Neural progenitor cell (in vitro differentiated cells): ENCODE results near the gene CLTB. TPM values are rescaled to one million over a fixed set of nuclear protein-coding genes. Genes with fewer than 3 reads are reported as not detected.

Source experiments
- DNase-seq: peaks from one replicate; pipeline ENCODE4 v3.0.0-alpha.2; 2016; ENCODE audit warnings: low spot score
- H2AFZ ChIP-seq: fragments of 200-600 bp; sonication (generic); replicated peaks from 2 replicates; pipeline ENCODE4 v1.6.1; 2016; ENCODE audit warnings: antibody characterized with exemption
- H3F3A ChIP-seq: fragments of 200-600 bp; sonication (generic); 2 replicates; pipeline ENCODE4 v1.6.1; 2016; ENCODE audit warnings: antibody characterized with exemption, low read depth
- H3K27ac ChIP-seq: fragments of 200-600 bp; sonication (generic); 2 replicates; pipeline ENCODE4 v1.5.1; 2016; ENCODE audit warnings: mild to moderate bottlenecking
- H3K27me3 ChIP-seq: fragments of 200-600 bp; sonication (generic); 2 replicates; pipeline ENCODE4 v1.6.1; 2016; ENCODE audit warnings: mild to moderate bottlenecking, moderate library complexity
- H3K36me3 ChIP-seq: fragments of 200-600 bp; sonication (generic); 2 replicates; pipeline ENCODE4 v1.5.1; 2016
- H3K4me1 ChIP-seq: fragments of 200-600 bp; sonication (generic); 2 replicates; pipeline ENCODE4 v1.6.1; 2016; ENCODE audit warnings: mixed run types
- H3K4me2 ChIP-seq: fragments of 200-600 bp; sonication (generic); 2 replicates; pipeline ENCODE4 v1.6.1; 2016
- H3K4me3 ChIP-seq: fragments of 200-600 bp; sonication (generic); 2 replicates; pipeline ENCODE4 v1.5.1; 2016
- H3K79me2 ChIP-seq: fragments of 200-600 bp; sonication (generic); 2 replicates; pipeline ENCODE4 v1.6.1; 2016; ENCODE audit warnings: low read depth
- H3K9ac ChIP-seq: fragments of 200-600 bp; sonication (generic); 2 replicates; pipeline ENCODE4 v1.6.1; 2016
- H3K9me3 ChIP-seq: fragments of 200-600 bp; sonication (generic); 2 replicates; pipeline ENCODE4 v1.5.1; 2016; ENCODE audit warnings: low read depth
- H4K20me1 ChIP-seq: fragments of 200-600 bp; sonication (generic); 2 replicates; pipeline ENCODE4 v1.6.1; 2016; ENCODE audit warnings: low read depth
- H3K27ac Mint-ChIP-seq: 3 replicates; pipeline ENCODE4 v1.8.0; 2021; ENCODE audit warnings: mixed read lengths
- H3K27me3 Mint-ChIP-seq: 2 replicates; pipeline ENCODE4 v1.8.0; 2022; ENCODE audit warnings: low read depth, mild to moderate bottlenecking, inconsistent platforms, moderate library complexity, mixed read lengths; ENCODE audit not compliant: insufficient read depth
- H3K36me3 Mint-ChIP-seq: 3 replicates; pipeline ENCODE4 v1.8.0; 2021; ENCODE audit warnings: mixed read lengths
- H3K4me1 Mint-ChIP-seq: 3 replicates; pipeline ENCODE4 v1.8.0; 2021; ENCODE audit warnings: mixed read lengths
- H3K4me3 Mint-ChIP-seq: 3 replicates; pipeline ENCODE4 v1.8.0; 2021; ENCODE audit warnings: mild to moderate bottlenecking, moderate library complexity, mixed read lengths
- H3K9me3 Mint-ChIP-seq: 3 replicates; pipeline ENCODE4 v1.8.0; 2020; ENCODE audit warnings: mixed read lengths
- CTCF ChIP-seq: fragments of 200-600 bp; sonication (generic); IDR thresholded peaks from 2 replicates; pipeline ENCODE4 v1.5.1; 2017; ENCODE audit warnings: antibody characterized with exemption, mild to moderate bottlenecking
- EZH2 ChIP-seq: fragments of 200-600 bp; sonication (generic); IDR thresholded peaks from 2 replicates; pipeline ENCODE4 v1.6.1; 2017; ENCODE audit warnings: antibody characterized with exemption, mild to moderate bottlenecking, moderate library complexity
- EZH2phosphoT487 ChIP-seq: fragments of 200-600 bp; sonication (generic); IDR thresholded peaks from 2 replicates; pipeline ENCODE4 v1.6.1; 2017; ENCODE audit warnings: antibody characterized with exemption
- total RNA-seq: library from RNA; depleted of rRNA; stranded (reverse); fragments of >200 nt; gene quantifications from 2 replicates; pipeline ENCODE4 v1.2.3, GENCODE V29; 2015; ENCODE audit warnings: low replicate concordance

The CLTB gene
- total RNA-seq, 1 donor from 2014 or later = 12.6 TPM

DNA sequence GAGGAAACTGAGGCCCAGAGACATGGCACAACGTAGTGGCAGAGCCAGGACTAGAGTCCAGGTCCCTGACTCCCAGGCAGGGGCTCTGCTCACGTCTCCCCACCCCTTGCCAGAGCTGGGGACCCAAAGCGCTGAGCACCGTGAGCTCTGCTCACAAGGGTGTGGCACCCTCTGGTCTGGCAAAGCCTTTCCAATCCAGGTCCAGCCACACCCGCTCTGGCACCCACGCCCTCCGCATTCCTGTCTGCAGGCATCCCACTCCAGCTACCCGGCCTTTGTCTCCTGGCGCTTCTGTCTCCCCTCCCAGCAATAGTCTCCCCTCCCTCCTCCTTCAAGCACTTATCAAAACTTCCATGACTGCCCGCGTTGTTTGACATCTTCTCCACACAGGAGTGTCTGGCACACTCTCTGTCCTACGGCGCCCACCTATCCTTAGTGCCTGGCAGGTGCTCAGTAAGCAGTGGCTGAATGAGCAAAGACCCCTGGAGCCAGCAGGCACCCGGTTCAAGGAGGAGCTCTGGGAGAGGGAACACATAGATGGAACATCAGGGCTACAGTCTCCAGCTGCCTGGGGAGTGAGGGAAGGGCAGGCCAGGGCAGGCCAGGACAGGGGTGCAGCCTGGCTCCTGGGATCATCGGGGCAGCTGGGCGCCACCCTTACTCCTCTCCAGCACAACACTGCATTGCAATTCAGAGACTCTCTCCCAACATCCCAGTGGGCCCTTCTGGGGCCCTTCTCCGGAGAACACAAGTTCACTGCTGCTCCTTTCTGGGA, 15.8 kb downstream of the CLTB start:
- H3K27ac ChIP-seq = no peak overlapping the region
- no peaks in the 10 kb centered on the region for H3K9me3 ChIP-seq
- Mint-ChIP-seq H3K27ac (peak overlapping the region; percentile 48), H3K27me3 (peaks cover 2% of the 10 kb centered on the region), H3K36me3 (no peaks in the 10 kb centered on the region), H3K4me3 (no peak overlapping the region), H3K9me3 (no peaks in the 10 kb centered on the region), H3K4me1 (peaks cover 2% of the 10 kb centered on the region)
- H3K4me2 ChIP-seq = no peak overlapping the region
- no peaks in the 10 kb centered on the region for H3K4me1 ChIP-seq
- no peak for DNase-seq
- no peaks in the 10 kb centered on the region for H3K79me2 ChIP-seq
- no peaks in the 10 kb centered on the region for H3K36me3 ChIP-seq
- no peak overlapping the region for H3K4me3 ChIP-seq
- no peak for TF ChIP-seq CTCF
- TF ChIP-seq EZH2phosphoT487 = no peak
- no peak for TF ChIP-seq EZH2
- H3K27me3 ChIP-seq = no peaks in the 10 kb centered on the region
- no peaks in the 10 kb centered on the region for H3F3A ChIP-seq
- no peak overlapping the region for H2AFZ ChIP-seq
- H3K9ac ChIP-seq = no peak overlapping the region
- no peaks in the 10 kb centered on the region for H4K20me1 ChIP-seq

DNA sequence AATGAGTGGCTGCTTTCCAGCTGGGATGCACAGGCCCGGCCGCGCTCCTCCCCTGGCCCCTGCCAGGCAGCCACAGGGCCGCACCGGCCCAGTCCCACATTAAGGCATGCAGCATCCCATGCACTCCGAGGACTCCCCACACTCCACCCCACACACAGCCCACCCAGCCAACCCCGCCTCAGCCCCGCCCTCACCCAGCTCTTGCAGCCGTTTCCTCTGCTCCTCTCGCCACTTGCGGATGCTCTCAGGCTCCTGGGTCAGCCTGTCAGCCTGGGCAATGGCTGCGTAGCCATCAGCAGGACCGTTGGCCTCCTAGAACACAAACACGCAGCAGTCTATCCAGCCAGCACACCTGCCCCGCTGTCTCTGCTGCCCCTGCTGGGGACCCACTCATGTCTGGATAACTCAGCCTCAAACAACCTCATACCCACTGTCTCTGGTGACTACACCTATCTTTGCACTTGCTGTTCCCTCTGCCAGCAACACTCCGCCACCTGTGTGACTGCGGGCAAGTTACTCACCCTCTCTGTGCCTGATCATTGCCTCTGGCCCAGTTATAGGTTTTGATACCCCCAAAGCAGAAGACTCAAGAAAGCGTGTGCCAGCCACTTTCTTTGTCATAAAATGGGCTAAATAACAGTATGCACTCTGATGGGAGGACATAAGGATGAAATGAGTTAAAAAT, 18.5 kb downstream of the CLTB start:
- no peaks in the 10 kb centered on the region for H3K36me3 Mint-ChIP-seq
- H3K36me3 ChIP-seq = no peaks in the 10 kb centered on the region
- H3K9me3 Mint-ChIP-seq = no peaks in the 10 kb centered on the region
- peak overlapping the region; percentile 58 for H3K4me3 Mint-ChIP-seq
- H3K27ac Mint-ChIP-seq = peak overlapping the region; percentile 72
- H3K27me3 ChIP-seq = no peaks in the 10 kb centered on the region
- H2AFZ ChIP-seq = no peak overlapping the region
- no peaks in the 10 kb centered on the region for H3K9me3 ChIP-seq
- peaks cover 5% of the 10 kb centered on the region for H3K27me3 Mint-ChIP-seq
- H3K79me2 ChIP-seq = no peaks in the 10 kb centered on the region
- no peak overlapping the region for H3K4me3 ChIP-seq
- peaks cover 2% of the 10 kb centered on the region for H3K4me1 Mint-ChIP-seq
- H3F3A ChIP-seq = no peaks in the 10 kb centered on the region
- no peak overlapping the region for H3K9ac ChIP-seq
- DNase-seq = no peak
- no peak overlapping the region for H3K27ac ChIP-seq
- no peaks in the 10 kb centered on the region for H4K20me1 ChIP-seq
- no peak for TF ChIP-seq EZH2
- no peak for TF ChIP-seq EZH2phosphoT487
- no peaks in the 10 kb centered on the region for H3K4me1 ChIP-seq
- H3K4me2 ChIP-seq = no peak overlapping the region

DNA sequence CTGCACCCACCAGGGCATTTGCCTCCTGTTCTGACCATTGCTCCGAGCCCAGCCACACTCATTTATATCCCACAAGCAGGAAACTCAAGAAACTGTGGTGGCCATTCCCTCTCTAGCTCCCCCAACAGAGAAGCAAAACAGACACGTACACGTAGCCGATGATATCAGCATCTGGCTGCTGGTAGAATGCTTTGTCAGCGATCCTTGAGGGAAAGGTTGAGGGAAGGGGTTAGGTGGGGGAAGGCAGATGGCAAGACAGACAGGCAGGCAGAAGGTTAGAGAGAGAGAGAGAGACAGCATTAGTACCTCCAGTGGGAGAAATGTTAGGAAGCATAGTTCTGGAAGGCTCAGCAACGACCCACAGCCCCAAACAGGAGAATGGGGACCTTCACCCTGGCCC, 20.0 kb downstream of the CLTB start:
- no peaks in the 10 kb centered on the region for H3K27me3 ChIP-seq
- H3K36me3 Mint-ChIP-seq = peaks cover 2% of the 10 kb centered on the region
- H3K27ac Mint-ChIP-seq = no peak overlapping the region
- no peaks in the 10 kb centered on the region for H4K20me1 ChIP-seq
- H3K4me1 ChIP-seq = no peaks in the 10 kb centered on the region
- no peaks in the 10 kb centered on the region for H3K9me3 ChIP-seq
- peaks cover 5% of the 10 kb centered on the region for H3K27me3 Mint-ChIP-seq
- no peaks in the 10 kb centered on the region for H3F3A ChIP-seq
- H3K79me2 ChIP-seq = no peaks in the 10 kb centered on the region
- H3K36me3 ChIP-seq = no peaks in the 10 kb centered on the region
- H3K4me3 ChIP-seq = no peak overlapping the region
- H3K9ac ChIP-seq = no peak overlapping the region
- H3K4me2 ChIP-seq = no peak overlapping the region
- no peaks in the 10 kb centered on the region for H3K4me1 Mint-ChIP-seq
- H3K4me3 Mint-ChIP-seq = no peak overlapping the region
- TF ChIP-seq CTCF (no peak), EZH2phosphoT487 (no peak), EZH2 (no peak)
- no peak overlapping the region for H3K27ac ChIP-seq
- no peak overlapping the region for H2AFZ ChIP-seq
- no peaks in the 10 kb centered on the region for H3K9me3 Mint-ChIP-seq
- DNase-seq = no peak
